ENCODE measurements around the gene MUC4.
A peak's percentile ranks its signal among the peaks of the same experiment; 100 is the strongest.

MUC4 gene

GRCh38 chr3:195697582-195698324 lies 114.0 kb downstream of the MUC4 start:
- H3K4me3 ChIP-seq (replicated peaks; ENCODE audit: low read depth, low read length) = no peak overlapping the region
- peak; percentile 19 for DNase-seq (ENCODE audit: extremely low read depth, low read depth)
- no peak for TF ChIP-seq CTCF (IDR thresholded peaks at IDR 0.05; ENCODE audit: low read depth, low read length, missing control alignments)
